ENCODE results near the gene ICAM1.

GRCh38 chr19:10321417-10321797 lies 50.5 kb downstream of the ICAM1 start:
- TF ChIP-seq CTCF (IDR thresholded peaks at IDR 0.05) (no peak), POLR2A (IDR thresholded peaks at IDR 0.05) (no peak)
